ENCODE results near the gene WNT16.

- TF ChIP-seq POLR2AphosphoS5 (IDR thresholded peaks at IDR 0.05; ENCODE audit: low read depth, low read length) (no peak), SIN3A (IDR thresholded peaks at IDR 0.05; ENCODE audit: borderline replicate concordance, insufficient read depth, low read depth, low read length) (no peak), CTCF (IDR thresholded peaks at IDR 0.05) (no peak), TCF7L2 (IDR thresholded peaks at IDR 0.05; ENCODE audit: low read depth, low read length) (no peak), REST (IDR thresholded peaks at IDR 0.05; ENCODE audit: insufficient read depth in 1 of 2, low read depth in 2 of 2, low read length in 1 of 2) (no peak)
Measured at GRCh38 chr7:121307021-121307574, 21.7 kb upstream of the WNT16 start.
